Erythroblast (primary cell): ENCODE data around the gene CA5A.
"Not testable (repeated sequence)": the region's sequence is repeated elsewhere in the genome, so short reads cannot be mapped to it uniquely, and the experiment has no call there.

Experiments
- GATA1 ChIP-seq: IDR thresholded peaks from 2 replicates; pipeline ENCODE4 v1.6.1; 2011; ENCODE audit warnings: low read depth, mild to moderate bottlenecking, control low read depth, low read length, moderate library complexity
- POLR2A ChIP-seq: IDR thresholded peaks from 2 replicates; pipeline ENCODE4 v1.6.1; 2011; ENCODE audit warnings: mild to moderate bottlenecking, low read length

GRCh38 chr16:87894005-87894404 is 42.3 kb downstream of the CA5A start:
- not testable (repeated sequence) for TF ChIP-seq POLR2A, GATA1
